Astrocyte of the hippocampus (primary cell): ENCODE data around the gene SPAG9.

Experiments
- DNase-seq: peaks from one replicate; pipeline ENCODE4 v3.0.0; 2011; ENCODE audit warnings: low read depth, low spot score

Gene SPAG9

GRCh38 chr17:50939542-50939794, 181.2 kb downstream of the SPAG9 start:
- DNase-seq = no peak

DNA sequence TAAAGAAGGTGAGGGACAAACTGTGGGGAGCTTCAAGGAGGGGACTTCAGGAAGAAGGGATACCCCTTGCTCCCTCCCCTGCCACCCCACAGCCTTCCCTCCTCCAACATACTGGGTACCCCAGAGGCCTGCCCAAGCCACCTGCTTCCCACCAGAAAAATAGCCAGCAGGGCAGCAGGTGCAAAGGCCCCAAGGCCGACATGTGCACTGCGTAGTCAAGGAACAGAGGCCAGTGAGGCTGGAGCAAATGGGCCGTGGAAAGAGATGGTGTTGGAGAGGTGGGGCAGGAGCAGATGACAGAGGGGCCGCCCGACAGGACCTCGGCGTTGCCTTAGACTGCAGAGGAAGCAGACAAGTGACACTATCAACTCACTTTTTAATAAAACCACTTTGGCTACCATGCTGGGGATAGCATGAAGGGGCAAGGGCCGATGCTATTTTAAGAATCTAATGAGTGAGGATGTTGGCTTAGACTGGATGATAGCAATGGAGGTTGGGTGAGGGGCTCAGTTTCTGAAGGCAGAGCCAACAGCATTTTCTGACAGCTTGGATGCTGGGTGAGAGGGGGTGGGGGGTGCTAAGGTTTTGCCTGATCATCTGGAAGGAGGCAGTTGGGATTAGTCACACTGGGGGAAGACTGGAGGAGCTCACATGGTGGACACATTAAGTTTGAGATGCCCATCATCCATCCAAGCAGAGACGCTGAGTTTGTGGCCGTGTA, 181.7 kb downstream of the SPAG9 start:
- DNase-seq = no peak

DNA sequence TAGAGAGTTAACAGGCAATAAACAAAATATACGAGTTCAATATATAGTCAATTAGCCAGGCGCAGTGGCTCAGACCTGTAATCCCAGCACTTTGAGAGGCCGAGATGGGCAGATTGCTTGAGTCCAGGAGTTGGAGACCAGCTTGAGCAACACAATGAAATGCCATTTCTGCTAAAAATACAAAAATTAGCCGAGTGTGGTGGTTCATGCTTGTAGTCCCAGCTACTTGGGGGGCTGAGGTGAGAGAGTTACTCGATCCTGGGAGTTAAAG, 184.7 kb downstream of the SPAG9 start:
- no peak for DNase-seq

DNA sequence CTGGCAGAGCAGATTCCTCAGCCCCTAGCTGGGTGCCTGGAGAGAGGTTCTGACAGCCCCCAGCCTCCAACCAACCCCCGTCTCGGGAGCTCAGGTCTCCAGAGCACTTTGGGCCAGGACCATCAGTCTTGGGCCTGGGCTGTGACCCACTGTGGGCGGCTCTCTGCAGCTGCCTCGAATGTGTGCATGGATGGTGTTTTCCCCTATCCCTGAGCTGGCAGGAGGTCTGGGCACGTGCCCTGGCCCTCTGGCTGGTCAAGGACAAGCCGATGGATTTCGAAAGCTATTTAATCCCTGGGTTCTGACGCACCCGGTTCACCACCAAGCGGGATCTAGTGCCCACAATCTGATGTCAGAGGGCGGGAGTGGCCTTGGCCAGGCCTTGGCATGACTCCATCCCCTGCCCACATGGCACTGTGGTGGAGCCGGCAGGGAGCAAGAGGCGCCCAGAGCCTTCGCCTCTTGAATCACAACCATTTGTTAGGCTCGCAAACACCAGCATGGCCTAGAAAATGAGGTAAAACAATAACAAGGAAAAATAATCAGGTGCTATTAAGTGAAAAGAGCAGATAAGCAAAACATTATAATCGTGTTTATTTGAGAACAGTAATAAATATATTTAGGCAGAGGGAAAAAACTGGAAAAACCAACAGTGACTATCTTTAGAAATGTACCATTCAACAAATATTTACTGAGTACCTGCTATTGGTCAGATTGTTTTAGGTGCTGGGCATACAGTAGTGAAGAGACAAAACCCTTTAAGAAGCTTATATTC, 185.3 kb downstream of the SPAG9 start:
- DNase-seq = peak; percentile 58

DNA sequence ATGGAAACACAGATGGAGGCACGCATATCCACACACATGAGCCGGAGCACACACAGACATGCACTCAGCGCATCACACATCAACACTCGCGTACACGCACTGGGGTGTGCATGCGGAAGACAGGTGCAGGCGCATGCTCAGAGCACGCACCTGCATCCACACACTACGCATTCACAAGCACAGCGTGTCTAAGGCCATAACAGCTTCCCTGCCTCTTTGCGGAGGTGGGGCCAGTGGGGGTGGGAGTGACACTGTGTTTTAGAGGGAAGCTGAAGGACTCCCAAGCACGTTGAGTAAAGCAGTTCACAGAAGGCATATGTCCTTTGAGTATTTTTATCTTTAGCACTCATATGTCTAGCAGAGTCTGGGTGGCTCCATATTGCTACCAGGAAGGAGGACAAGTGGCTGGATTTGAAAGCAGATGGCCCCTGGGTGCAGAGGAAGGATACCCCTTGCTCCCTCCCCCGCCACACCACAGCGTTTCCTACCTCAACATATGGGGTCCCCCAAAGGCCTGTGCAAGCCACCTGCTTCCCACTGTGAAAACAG, 185.9 kb downstream of the SPAG9 start:
- no peak for DNase-seq

GRCh38 chr17:50934161-50934560, 186.5 kb downstream of the SPAG9 start:
- no peak for DNase-seq

DNA sequence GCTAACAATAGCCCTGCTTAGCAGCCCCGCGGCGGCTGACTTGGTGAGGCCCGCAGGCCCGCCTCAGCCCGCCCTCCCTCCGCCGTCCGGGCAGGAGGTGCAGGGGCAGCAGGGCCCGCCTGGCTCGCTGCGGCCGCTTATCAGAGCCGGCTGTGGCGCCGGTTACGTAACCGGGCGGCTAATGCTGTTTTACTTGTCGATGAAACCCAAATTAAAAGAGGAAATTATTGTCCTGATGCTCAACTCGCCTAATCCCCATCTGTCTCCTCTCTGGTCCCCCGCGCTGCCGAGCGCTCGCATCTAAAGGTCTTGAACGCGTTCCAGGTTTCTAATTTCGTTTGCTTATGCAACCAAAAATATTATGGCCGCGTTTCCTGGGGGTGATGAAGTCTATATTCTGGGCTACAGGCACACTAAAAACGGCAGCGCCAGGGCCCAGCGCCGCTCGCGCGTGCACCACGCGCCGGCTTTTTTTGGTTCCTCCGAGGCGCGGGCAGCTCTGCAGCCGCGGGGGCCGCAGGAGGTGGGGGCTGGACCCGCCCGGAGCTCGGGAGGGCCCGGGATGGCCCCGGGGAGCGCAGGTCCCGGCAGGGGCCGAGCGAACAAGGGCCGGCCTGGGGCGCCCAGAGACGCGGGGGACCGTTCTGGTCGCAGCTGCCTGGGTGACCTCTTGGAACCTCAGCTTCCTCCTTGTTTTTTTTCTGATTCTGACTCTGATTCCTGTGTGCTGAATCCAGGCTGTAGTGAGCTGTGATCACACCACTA, 189.3 kb downstream of the SPAG9 start:
- peak; percentile 93 for DNase-seq

GRCh38 chr17:50928646-50929045, 192.0 kb downstream of the SPAG9 start:
- no peak for DNase-seq

- DNase-seq = no peak
Measured at GRCh38 chr17:50927287-50927686, 193.4 kb downstream of the SPAG9 start.

GRCh38 chr17:50926523-50926922, 194.1 kb downstream of the SPAG9 start:
- DNase-seq = no peak

DNA sequence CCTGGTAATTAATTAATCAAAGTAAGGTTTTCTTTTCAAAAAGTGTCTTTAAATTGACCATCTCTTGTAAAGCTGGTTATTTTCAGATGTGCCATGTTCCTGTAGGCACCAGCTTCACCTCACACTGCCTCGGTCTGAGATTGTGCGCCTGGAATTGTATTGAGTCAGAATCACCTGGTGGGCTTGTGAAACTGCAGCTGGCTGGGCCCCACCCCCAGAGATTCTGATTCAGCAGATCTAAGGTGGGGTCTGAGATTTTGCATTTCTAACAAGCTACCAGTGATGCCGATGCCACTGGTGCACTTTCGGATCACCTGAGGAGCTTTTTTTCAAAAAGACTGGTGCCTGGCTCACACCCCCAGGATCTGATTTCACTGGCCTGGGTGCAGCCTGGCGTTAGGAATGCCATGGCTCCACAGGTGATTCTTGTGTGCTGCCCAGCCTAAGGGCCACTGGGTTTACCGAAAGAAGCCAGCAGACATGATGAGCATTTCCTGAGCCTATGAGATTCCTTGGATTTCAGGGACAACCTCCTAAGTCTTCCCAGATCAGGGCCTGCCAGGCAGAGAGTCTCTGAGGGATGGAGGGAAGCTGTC, 195.3 kb downstream of the SPAG9 start:
- DNase-seq = no peak

GRCh38 chr17:50924800-50925199, 195.9 kb downstream of the SPAG9 start:
- no peak for DNase-seq

DNA sequence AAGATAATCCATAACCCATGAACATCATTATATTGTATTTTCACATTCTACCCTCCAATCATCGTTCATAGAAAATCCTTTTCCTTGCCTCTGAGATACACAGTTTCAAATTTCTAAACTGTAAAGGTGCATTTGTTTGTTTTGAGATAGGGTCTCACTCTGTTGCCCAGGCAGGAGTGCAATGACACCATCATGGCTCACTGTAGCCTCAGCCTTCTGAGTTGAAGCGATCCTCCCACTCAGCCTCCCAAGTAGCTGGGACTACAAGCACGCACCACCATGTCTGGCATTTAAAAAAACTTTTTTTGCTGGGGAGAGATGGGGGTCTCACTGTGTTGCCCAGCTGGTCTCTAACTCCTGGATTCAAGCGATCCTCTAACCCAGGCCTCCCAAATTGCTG, 196.4 kb downstream of the SPAG9 start:
- no peak for DNase-seq

DNA sequence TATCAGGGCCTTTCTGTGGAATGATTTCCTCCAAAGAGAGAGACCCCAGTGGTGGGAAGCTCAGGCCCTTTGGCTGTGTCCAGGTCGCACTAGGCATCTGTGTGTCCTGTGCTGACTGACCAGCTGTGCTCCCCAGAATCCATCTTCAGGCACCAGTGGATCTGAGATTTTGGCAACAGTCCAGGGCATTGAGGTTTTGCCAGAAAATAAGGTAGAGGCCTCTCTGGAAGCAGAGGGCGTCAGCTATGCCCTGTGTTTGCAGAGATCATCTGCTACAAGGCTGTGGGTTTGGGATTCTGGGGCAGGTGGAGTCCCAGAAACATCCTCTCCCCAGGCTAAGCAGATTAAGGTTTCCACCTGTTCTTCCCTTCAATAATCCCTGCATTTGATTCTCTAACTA, 197.1 kb downstream of the SPAG9 start:
- DNase-seq = no peak

- no peak for DNase-seq
Measured at GRCh38 chr17:50922721-50923405, 197.8 kb downstream of the SPAG9 start.

DNA sequence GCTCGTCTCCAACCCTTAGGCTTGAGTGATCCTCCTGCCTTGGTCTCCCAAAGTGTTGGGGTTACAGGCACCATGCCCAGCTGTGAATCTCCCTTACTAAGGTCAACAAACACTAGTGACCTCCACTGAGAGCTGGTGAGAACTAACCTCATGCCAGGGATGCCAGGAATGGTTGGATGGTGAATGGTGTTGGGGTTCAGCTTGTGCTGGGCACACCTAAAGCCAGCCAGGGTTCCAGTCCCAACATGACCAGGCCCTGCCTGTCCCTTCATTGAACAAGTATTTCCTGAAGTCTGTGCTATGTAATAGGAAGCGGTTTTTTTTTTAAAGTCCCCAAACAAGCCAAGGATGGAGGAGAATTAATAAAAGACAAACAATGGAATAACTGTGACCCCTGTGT, 198.6 kb downstream of the SPAG9 start:
- DNase-seq = no peak

GRCh38 chr17:50920891-50921586, 199.6 kb downstream of the SPAG9 start:
- no peak for DNase-seq

GRCh38 chr17:50920041-50920410, 200.6 kb downstream of the SPAG9 start:
- DNase-seq = no peak

- peak; percentile 98 for DNase-seq
Measured at GRCh38 chr17:50919321-50920040, 201.2 kb downstream of the SPAG9 start.

DNA sequence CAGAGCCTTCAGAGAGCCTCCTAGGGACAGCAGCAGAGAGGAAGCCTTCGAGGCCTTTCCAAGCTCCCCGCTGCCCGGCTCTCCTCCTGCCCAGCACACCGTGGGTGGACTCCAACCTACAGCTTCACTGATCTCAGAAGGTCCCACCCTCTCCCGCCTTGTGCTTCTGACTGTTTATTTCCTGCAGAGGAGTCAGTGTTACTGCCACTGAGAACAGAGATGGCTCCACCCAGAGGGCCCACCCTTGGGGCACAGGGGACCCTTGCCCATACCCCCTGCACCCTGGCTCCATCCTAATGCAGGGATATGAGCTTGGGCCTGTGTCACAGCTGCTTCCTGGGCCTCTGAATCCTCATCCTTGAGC, 201.8 kb downstream of the SPAG9 start:
- DNase-seq = no peak
